HTR-8/SVneo (cell line): ENCODE measurements around the gene DCAF4.
A peak's percentile ranks its signal among the peaks of the same experiment; 100 is the strongest.

ENCODE experiments used
- DNase-seq: peaks from one replicate; pipeline ENCODE4 v3.0.0; 2011; ENCODE audit warnings: low spot score, mixed read lengths; ENCODE audit not compliant: insufficient read length
- FAIRE-seq: peaks from 2 replicates; lab custom pipeline; 2011; peaks lifted over from hg19 to GRCh38; lab: Jason Lieb, UNC

The DCAF4 gene, protein sequence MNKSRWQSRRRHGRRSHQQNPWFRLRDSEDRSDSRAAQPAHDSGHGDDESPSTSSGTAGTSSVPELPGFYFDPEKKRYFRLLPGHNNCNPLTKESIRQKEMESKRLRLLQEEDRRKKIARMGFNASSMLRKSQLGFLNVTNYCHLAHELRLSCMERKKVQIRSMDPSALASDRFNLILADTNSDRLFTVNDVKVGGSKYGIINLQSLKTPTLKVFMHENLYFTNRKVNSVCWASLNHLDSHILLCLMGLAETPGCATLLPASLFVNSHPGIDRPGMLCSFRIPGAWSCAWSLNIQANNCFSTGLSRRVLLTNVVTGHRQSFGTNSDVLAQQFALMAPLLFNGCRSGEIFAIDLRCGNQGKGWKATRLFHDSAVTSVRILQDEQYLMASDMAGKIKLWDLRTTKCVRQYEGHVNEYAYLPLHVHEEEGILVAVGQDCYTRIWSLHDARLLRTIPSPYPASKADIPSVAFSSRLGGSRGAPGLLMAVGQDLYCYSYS

DNA sequence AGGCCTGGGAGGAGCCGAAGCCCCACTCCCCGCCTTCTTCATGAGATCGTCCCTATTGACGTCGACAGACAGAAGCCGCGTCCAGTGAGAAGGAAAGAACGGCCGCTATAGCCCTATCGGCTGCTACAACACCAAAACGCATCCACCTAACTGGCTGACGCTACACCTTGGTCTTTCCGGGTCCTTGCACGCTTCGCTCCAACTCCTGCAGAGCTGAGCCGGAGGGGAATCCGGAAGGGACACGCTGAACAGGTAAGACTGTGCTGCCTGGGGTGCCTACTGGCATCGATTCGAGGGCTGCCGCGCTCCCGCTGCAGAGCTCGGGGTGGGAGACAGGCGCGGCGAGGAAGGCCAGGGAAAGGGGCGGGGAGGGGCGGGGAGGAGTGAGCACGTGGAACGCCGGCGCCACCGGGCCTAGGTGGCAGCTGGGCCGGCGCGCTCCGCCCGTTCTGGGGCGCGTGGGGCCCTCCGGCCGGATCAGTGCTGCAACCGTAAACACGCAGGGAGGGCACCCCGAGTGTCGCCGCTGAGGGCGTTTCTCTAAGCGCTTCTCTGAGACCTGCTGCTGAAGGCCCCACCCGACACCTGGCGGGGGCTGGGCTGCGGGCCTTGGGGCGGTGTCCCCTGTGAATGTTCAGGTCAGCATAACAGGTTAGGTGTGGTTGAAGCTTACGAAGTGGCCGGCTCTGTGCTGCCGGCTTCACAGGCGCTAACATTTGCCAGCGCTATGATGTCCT, at the start of gene DCAF4:
TSS of gene DCAF4 (plus strand) at position 173 of the 737 bp plus-strand sequence. CDS start 11,515 bp downstream, outside the sequence.
- peak; percentile 99 for FAIRE-seq
- DNase-seq = peak; percentile 100

DNA sequence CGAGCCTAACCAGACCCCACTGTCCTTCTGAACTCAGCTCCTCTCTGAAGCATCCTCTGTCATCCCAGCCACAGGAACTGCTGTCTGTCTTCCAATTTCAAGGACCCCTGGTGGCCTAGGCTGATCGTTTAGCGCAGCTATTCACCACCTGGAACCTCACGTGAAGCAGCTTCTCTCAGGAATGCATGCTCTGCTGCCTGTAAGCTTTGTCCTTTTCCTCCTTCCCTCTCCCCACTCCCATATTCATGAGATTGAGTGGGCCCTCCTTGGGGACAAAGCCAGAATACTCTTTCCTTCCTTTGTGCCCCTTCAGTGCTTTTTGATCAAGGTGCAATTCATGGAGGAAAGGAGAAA, 49.6 kb upstream of the DCAF4 start:
- FAIRE-seq = peak; percentile 44
- DNase-seq = no peak

DNA sequence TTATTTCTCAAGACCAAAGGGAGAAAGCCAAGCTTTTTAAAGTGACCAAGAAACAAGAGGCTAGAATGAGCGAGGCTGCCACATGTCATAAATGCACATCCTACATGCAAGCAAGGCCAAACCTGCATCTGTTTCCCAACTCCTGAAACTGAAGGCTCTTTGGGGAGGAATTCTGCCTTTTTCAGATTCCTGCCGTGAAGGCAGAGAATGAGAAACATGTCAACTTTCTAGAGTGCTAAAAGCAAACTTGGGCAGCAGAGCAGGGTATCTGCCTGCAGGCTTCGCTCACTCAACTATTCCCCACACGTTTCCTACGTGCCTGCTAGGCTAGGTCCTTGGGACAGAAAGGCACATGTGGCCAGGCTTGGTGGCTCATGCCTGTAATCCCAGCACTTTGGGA, 47.5 kb upstream of the DCAF4 start:
- FAIRE-seq = no peak
- DNase-seq = no peak

DNA sequence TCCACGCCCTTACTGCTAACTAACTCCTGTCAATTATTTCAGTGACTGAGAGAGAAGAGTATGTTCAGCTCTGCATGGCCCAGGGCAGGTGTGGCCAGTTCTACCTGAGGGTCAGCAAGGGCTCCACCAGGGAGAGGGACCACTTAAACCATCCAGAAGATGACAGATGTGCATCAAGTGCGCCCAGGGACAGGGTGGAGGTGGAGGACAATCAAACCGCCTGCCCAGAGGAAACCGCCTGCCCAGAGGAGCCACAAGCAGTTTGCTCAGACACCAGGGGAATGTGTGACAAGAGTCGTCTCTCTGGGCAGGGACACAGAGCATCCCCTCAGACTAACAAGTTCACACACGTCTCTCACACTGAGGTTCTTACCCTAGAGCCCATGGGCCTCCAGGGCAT, 46.8 kb upstream of the DCAF4 start:
- no peak for FAIRE-seq
- DNase-seq = no peak

DNA sequence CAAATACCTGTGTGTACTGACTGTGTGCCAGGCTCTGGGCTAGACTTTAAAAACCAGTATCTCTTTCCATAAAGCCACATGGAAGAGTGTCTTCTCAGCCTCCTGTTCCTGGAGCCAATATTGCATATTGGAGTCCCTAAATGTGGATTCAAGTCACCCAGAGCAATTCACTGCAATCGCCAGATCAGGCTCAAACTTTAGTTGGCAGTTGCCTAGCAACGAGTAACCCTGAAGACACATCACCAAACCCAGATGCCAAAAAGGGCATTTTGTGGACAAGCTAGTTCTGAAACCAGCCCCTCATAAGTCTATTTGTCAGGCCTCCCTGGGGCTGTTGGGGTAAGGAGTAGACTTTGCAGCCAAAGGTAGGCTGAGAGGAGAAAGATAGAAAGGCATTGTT, 46.1 kb upstream of the DCAF4 start:
- DNase-seq (no peak), FAIRE-seq (no peak)

DNA sequence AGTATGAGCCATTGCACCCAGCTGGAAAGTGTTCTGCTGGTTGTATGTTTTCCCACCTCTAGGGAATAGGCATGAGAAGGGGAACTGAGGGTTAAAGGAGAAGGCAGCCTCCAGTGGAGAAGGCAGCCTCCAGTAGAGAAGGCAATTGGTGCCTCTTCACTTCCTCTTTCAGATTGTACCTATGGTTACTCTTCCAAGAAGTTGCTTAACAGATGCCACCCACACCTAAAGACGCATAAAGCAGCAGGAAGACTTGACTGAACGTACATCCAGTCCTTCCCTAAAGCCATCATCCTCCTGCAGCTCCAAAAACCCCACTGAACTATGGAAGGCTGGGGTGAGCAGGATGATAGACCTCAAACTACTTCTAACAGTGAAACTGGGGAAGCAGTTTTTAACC, 45.4 kb upstream of the DCAF4 start:
- FAIRE-seq = no peak
- DNase-seq = no peak

DNA sequence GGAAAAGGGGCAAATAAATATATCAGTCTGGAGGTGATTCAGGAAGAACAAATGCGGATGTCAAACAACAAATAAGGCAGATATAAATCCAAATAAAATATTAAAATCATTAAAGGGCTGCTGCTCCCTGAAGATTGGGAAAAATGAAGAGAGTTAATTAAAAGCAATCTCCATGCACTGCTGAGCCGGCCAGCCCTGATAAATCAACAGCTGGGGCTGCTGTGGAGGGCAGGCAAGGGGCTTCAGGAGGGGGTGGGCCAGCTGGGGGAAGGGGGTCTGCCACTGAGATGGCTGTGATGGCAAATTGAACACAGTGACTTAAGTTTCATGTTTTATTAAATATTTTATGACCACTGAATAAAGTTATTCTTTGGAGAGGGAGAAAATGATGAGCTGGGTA, 44.7 kb upstream of the DCAF4 start:
- no peak for DNase-seq
- no peak for FAIRE-seq

DNA sequence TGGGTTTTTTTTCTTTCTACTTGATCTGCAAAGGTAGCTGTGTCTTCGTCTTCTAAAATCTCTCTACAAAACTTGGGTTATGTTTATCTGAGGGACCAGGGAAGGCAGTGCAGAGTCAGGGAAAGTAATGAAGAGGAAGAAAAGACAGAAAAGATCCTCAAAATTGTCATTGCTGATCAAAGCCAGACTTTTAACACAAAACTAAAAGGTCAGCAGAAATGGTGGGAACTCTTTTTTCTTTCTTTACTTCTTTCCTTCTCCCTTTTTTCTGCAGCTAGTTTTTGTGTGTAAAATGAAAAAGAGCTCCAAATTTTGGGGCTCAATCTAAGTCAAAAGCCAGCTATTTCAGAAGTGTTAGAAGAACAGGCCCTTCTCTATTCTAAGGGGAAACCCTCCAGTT, 44.2 kb upstream of the DCAF4 start:
- FAIRE-seq (no peak), DNase-seq (no peak)

DNA sequence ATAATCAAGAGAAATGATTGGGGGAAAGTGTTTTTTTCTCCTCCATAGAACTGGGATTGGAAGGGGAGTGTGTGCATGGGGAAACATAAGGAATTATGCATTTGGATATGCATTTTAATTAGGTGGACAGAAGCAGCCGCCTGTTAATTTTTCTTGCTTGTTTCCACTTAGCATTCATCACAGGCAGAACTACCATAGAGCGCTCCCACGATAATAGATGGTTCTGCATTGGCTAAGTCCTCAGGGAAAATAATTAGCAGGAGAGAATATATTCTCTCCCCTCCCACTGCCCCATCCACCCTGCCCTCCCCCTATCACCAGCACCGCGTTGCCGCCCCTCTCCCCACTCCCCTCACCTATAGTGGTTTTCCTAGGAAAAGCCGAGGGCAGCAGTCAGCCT, 43.8 kb upstream of the DCAF4 start:
- DNase-seq (no peak), FAIRE-seq (no peak)

DNA sequence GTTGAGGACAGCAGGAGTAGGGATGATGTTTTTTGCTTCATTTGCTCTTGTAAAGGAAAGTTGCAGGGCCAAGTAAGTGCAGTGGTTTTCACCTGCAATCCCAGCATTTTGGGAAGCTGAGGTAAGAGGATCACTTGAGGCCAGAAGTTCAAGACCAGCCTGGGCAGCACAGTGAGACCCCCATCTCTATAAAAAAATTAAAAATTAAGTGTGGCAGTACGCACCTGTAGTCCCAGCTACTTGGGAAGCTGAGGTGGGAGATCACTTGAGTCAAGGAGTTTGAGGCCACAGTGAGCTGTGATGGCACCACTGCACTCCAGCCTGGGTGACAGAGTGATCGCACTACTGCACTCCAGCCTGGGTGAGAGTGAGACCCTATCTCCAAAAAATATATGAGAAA, 43.2 kb upstream of the DCAF4 start:
- DNase-seq (no peak), FAIRE-seq (no peak)

DNA sequence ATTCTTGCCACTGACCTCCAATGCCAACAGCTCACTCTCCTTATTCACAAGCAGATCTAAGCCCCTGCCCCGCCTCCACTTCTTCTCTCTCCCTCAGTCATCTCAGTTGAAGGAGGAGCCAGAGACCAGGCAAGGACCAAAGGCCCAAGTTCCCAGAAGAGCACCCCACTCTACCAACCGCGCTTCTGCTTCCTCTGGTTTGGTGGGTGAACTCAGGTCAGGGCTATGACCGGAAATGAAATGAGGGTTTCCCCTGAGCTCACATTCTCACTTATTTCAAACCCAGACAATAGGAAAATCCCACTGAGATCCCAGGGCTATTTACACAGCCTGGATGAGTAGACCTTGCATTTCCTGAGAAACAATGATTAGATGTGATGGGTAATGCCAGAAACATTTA, 42.3 kb upstream of the DCAF4 start:
- DNase-seq (peak; percentile 67), FAIRE-seq (peak; percentile 49)

DNA sequence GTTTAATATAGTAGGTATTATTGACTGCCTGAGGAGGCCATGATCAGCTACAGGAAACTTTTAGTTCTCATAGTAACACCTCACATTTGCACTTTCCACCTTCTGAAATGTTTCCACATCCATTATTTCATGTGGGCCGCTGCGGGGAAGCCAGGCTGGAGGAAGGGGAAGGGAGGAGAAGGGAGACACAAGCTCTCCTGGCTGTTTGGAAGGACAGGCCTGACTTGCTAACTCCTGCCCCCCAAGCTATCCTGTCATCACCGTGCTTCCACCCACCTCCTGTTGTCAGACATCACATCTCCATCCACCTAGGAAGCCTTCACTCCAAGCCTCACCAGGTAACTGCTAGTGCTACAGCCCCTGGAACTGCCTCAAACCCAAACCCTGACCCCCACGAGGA, 41.9 kb upstream of the DCAF4 start:
- FAIRE-seq (peak; percentile 52), DNase-seq (no peak)

DNA sequence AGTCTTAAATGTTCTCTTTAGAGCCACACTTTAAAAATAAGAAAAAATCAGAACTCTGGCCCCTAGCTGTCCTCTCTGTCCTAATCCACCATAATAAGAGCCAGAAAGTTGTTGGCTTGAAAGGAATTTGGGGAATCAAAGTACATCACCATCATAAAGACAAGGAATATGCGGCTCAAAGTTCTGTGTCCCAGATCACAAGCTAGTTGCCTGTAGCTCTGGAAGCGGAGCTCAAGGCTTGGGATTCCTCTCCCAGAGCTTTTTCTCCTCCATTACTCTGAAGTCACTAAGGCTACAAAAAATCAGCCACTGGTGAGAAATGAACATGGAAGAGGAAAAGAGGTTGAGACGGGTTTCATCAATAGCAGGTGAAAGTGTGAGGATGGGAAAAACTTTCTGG, 38.8 kb upstream of the DCAF4 start:
- DNase-seq (no peak), FAIRE-seq (no peak)

DNA sequence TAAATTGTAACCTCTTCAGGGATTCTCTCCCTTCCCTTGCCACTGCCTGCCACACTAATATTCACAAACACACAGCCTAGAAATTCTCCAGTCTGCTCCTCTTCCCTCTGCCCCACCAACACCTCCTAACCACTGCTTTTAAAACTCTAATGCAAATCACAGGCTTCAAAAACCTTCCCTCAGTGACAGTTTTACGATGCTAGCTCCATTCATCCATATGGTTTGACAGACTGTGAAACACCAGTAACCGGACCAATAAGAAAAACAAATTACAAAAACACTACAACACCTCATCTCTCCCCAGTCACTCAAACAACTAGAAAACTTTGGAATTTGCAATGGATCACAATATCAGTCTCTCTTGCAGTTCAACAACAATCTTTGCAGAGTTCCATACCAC, 38.1 kb upstream of the DCAF4 start:
- DNase-seq (no peak), FAIRE-seq (peak; percentile 9)

DNA sequence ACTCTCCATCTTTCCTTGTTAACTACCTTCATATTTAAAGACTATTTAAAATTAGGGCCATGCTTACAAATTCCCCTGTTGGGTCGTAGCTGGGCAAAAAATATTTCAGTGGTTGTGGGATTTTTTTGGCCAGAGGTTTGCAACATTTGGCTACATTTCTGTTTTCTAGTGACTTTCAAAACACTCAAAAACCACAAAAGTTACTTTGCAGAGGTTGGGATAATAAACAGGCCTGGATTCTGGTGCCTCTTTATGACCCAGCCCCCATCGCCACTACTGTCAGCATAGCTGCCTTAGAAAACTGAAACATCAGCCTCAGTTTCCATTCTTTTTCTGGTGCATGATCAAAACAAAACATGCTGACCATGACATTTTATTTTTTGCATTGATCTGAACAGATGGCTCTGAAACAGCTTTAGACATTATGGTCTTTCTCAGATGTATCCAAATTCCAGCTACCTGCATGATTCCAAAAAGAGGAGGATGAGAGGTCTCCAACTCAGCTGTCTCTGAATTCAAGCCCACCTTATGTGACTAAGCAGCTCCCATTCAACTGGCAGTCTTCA, 37.5 kb upstream of the DCAF4 start:
- DNase-seq (no peak), FAIRE-seq (no peak)

DNA sequence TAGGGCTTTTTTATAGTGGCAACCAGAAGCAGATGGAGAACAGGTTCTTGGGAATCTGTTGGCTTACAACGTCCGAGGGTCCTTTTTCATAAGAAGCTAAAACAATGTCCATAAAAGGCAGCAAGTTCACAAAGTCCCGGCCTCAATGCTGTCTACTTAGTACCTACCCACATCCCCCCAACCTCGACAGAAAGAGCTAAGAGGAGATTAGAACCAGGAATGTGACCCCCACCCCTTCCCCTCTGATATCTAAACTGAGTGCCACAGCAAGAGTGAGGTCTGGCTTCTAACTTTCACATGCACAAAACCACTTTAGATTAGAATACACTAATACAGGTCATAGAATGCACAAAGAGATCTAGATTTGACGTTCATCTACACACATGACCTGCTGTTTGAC, 36.9 kb upstream of the DCAF4 start:
- DNase-seq = no peak
- no peak for FAIRE-seq

DNA sequence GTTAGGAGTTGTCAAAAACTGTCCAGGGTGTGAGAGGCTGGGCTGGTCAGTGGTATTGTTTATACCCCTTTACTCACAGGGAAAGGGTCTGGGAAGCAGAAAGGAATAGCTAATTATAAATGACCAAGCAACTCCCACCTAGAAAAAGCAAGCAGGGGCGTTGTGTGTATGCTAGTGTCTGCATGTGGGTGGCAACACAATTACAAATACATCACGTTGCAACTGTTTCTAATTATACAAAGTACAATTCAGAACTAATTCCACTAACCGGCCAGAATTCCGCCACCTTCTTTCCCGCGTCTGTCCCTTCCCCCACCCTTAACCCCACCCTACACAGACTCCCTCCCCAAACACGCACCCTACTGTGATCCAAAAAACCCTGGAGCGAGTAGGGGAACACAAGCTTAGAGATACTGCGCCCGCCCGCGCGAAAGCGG, 34.6 kb upstream of the DCAF4 start:
- no peak for DNase-seq
- peak; percentile 72 for FAIRE-seq

DNA sequence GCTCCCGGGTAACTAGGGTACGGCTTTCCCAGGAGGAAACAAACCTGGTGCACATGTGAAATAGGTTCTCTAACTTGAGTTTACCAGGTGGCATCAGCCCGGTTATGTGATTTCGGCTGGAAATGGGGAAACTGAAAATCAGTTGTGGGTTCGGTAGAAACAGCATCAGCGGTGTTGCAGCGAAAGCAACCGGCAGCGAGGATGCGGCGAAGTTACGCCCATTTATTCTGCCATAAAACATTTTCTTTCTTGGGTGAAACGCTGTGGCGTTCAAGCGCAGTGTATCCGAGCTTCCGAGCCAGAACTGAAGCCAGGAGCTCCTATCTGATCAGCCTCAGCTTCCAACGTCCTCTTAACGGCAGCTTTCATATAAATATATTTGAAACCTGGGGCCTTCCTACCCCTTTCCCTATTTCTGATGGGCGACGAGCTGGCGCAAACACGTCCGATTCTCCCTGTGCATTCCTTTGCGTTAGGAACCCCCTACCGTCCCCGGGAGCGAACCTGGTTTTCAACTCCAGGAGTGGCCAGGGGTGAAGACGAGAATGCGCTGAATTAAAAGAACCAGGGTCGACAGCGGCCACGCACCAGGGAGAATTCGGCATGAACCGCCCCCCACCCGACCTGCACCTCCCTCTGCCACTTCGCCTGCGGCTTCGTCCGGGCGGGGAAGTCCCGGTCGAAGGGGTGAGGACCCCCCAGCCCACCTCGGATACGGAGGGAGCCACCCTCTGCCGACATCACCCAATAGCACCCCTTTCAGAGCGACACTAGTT, 34.0 kb upstream of the DCAF4 start:
- peak; percentile 90 for FAIRE-seq
- DNase-seq = peak; percentile 73

DNA sequence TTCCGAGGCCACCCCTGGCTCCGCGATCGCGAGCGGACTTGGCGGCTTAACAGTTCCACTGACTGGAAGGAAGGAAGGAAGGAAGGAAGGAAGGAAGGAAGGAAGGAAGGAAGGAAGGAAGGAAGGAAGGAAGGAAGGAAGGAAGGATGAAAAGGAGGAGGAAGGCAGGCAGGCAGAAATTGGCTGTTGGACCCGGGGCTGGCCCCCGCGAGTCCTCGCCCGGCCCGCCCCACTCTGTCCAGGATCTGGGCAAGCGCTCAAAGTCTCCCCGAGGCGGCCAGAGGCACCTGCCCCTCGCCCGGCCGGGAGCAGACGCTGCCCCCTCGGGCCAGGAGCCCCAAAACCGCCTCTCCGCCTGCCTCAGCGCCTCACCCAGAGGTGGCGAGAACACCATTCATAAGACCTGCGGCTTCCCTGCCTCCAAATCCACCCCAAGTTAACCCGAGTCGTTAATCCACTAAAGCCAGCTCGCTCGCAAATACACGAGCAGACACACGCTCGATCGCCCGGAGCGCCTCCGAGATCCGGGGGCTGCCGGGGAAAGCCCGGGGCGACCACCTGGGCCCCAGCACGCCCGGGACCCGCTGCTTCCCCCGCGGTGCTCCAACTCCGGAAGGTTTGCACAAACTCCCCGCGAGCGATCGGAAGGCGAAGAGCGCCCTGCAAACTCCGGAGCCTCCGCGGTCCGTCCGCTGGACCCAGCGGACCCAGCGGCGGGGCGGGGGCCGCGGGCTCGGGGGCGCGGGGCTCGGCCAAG, 33.2 kb upstream of the DCAF4 start:
- DNase-seq (peak; percentile 42), FAIRE-seq (peak; percentile 44)
